DOHH2 (cell line): ENCODE results near the gene GATM.
"Not testable (repeated sequence)": the region's sequence is repeated elsewhere in the genome, so short reads cannot be mapped to it uniquely, and the experiment has no call there.

ENCODE experiments used
- H3F3A ChIP-seq: fragments of 200-600 bp; sonication (generic), shearing (Covaris generic); 2 replicates; pipeline ENCODE4 v1.6.0; 2016; ENCODE audit warnings: antibody characterized with exemption, mild to moderate bottlenecking; ENCODE audit not compliant: control insufficient read depth, insufficient read depth
- H3K27ac ChIP-seq: fragments of 200-600 bp; sonication (generic); 2 replicates; pipeline ENCODE4 v1.5.1; 2014; ENCODE audit warnings: low read depth, mild to moderate bottlenecking, low read length, moderate library complexity
- H3K27me3 ChIP-seq: fragments of 200-600 bp; sonication (generic); 2 replicates; pipeline ENCODE4 v1.6.1; 2014; ENCODE audit warnings: mild to moderate bottlenecking, low read length, mixed read lengths; ENCODE audit not compliant: control insufficient read depth
- H3K36me3 ChIP-seq: fragments of 200-600 bp; sonication (generic); 2 replicates; pipeline ENCODE4 v1.6.1; 2014; ENCODE audit warnings: mild to moderate bottlenecking, low read length, moderate library complexity, mixed read lengths; ENCODE audit not compliant: control insufficient read depth
- H3K4me1 ChIP-seq: fragments of 200-600 bp; sonication (generic); 2 replicates; pipeline ENCODE4 v1.6.1; 2014; ENCODE audit warnings: mild to moderate bottlenecking, low read length, mixed read lengths; ENCODE audit not compliant: control insufficient read depth
- H3K4me2 ChIP-seq: fragments of 200-600 bp; sonication (generic); 2 replicates; pipeline ENCODE4 v1.6.0; 2014; ENCODE audit warnings: mild to moderate bottlenecking, low read length, moderate library complexity
- H3K4me3 ChIP-seq: fragments of 200-600 bp; sonication (generic); 2 replicates; pipeline ENCODE4 v1.5.1; 2014; ENCODE audit warnings: mild to moderate bottlenecking, low read length, mixed read lengths
- H3K79me2 ChIP-seq: fragments of 200-600 bp; sonication (generic); 2 replicates; pipeline ENCODE4 v1.6.1; 2014; ENCODE audit warnings: mild to moderate bottlenecking, low read length, mixed read lengths; ENCODE audit not compliant: control insufficient read depth
- H3K9me2 ChIP-seq: fragments of 200-600 bp; sonication (generic); replicated peaks from 2 replicates; pipeline ENCODE4 v1.6.1; 2014; ENCODE audit warnings: mild to moderate bottlenecking, low read length, mixed read lengths; ENCODE audit not compliant: control insufficient read depth
- H3K9me3 ChIP-seq: fragments of 200-600 bp; sonication (generic); 2 replicates; pipeline ENCODE4 v1.6.1; 2014; ENCODE audit warnings: antibody characterized with exemption, low read length, mixed read lengths; ENCODE audit not compliant: control insufficient read depth, insufficient read depth
- H4K20me1 ChIP-seq: fragments of 200-600 bp; sonication (generic); 2 replicates; pipeline ENCODE4 v1.6.0; 2014; ENCODE audit warnings: low read depth, mild to moderate bottlenecking, antibody characterized with exemption, low read length, moderate library complexity; ENCODE audit not compliant: control insufficient read depth, insufficient read depth
- CTCF ChIP-seq: fragments of 200-600 bp; sonication (generic); IDR thresholded peaks from one replicate; pipeline ENCODE4 v1.5.1; 2014; ENCODE audit warnings: antibody characterized with exemption, mild to moderate bottlenecking, low read depth, low read length; ENCODE audit not compliant: poor library complexity, severe bottlenecking
- EZH2phosphoT487 ChIP-seq: fragments of 200-600 bp; sonication (generic); IDR thresholded peaks from 2 replicates; pipeline ENCODE4 v1.6.1; 2017; ENCODE audit warnings: borderline replicate concordance, mild to moderate bottlenecking, antibody characterized with exemption, low read length, moderate library complexity, mixed read lengths

GATM gene

GRCh38 chr15:45314960-45315359 is 63.4 kb downstream of the GATM start:
- H3K27me3 ChIP-seq = 0 out of 2 replicates have a peak, but pooled peaks cover 2% of the 10 kb centered on the region
- no peak overlapping the region for H3K4me3 ChIP-seq
- H3K9me2 ChIP-seq = no peaks in the 10 kb centered on the region
- H4K20me1 ChIP-seq = no peaks in the 10 kb centered on the region
- no peaks in the 10 kb centered on the region for H3K79me2 ChIP-seq
- TF ChIP-seq EZH2phosphoT487 (no peak), CTCF (no peak)
- H3K27ac ChIP-seq = no peak overlapping the region
- H3K9me3 ChIP-seq = no peaks in the 10 kb centered on the region
- H3K4me2 ChIP-seq = no peak overlapping the region
- H3F3A ChIP-seq = no peaks in the 10 kb centered on the region
- no peaks in the 10 kb centered on the region for H3K36me3 ChIP-seq
- no peaks in the 10 kb centered on the region for H3K4me1 ChIP-seq

- H3K4me3 ChIP-seq, H3K4me1 ChIP-seq, H3K79me2 ChIP-seq, H3K4me2 ChIP-seq, H3K27ac ChIP-seq, H3K9me3 ChIP-seq, H3K9me2 ChIP-seq, H3F3A ChIP-seq, H4K20me1 ChIP-seq, H3K36me3 ChIP-seq, H3K27me3 ChIP-seq: not testable (repeated sequence)
Measured at GRCh38 chr15:45314117-45314516, 64.2 kb downstream of the GATM start.
